Peyer's patch (tissue), 4 donors: ENCODE results near the gene OSBPL3.

Experiments
- CTCF ChIP-seq, 6 experiments: fragments of 450-650 bp in 4 of 6; fragments of 200-600 bp in 2 of 6; sonication (generic) in 1 of 6; IDR thresholded peaks; one replicate each; pipeline ENCODE4 v1.5.1; 2017 to 2019; ENCODE audit warnings: antibody characterized with exemption in 6 of 6, mild to moderate bottlenecking in 3 of 6, moderate library complexity in 1 of 6
- POLR2A ChIP-seq, 2 donors: fragments of 450-650 bp; IDR thresholded peaks; one replicate each; pipeline ENCODE4 v1.5.1; 2017; ENCODE audit warnings: antibody characterized with exemption in 2 of 2, mild to moderate bottlenecking in 2 of 2, moderate library complexity in 2 of 2

- TF ChIP-seq POLR2A (IDR thresholded peaks at IDR 0.05) (no peak), CTCF (IDR thresholded peaks at IDR 0.05) (no peak)
Measured at GRCh38 chr7:24788961-24789576, 190.9 kb downstream of the OSBPL3 start.
